HAP-1 (cell line): ENCODE measurements around the gene HSP90AB1.

Source experiments
- DNase-seq, 2 experiments: peaks; one replicate each; pipeline ENCODE4 v3.0.0-alpha.2; 2016 to 2020; ENCODE audit warnings: low spot score in 2 of 2
- H3K27me3 ChIP-seq: fragments of 250-450 bp; sonication (Bioruptor Pico); 2 replicates; pipeline ENCODE4 v1.5.1; 2020; ENCODE audit warnings: low read depth, mild to moderate bottlenecking, moderate library complexity
- H3K36me3 ChIP-seq: fragments of 250-450 bp; sonication (Bioruptor Pico); replicated peaks from 2 replicates; pipeline ENCODE4 v1.5.1; 2020; ENCODE audit warnings: mild to moderate bottlenecking
- H3K4me1 ChIP-seq: fragments of 250-450 bp; sonication (Bioruptor Pico); 2 replicates; pipeline ENCODE4 v1.5.1; 2020; ENCODE audit warnings: mild to moderate bottlenecking
- H3K4me3 ChIP-seq: fragments of 250-450 bp; sonication (Bioruptor Pico); 2 replicates; pipeline ENCODE4 v1.5.1; 2020; ENCODE audit warnings: mild to moderate bottlenecking, moderate library complexity
- H3K9me3 ChIP-seq: fragments of 250-450 bp; sonication (Bioruptor Pico); 2 replicates; pipeline ENCODE4 v1.5.1; 2020; ENCODE audit warnings: mild to moderate bottlenecking, moderate library complexity
- in situ Hi-C: fragments of 300-500 bp; cut with MboI; formaldehyde crosslinking; loops from 3 replicates; pipeline ENCODE4 v1.14.3; 2020; ENCODE audit warnings: low sequenced_read_pairs, inconsistent platforms, mixed read lengths

Gene HSP90AB1

DNA sequence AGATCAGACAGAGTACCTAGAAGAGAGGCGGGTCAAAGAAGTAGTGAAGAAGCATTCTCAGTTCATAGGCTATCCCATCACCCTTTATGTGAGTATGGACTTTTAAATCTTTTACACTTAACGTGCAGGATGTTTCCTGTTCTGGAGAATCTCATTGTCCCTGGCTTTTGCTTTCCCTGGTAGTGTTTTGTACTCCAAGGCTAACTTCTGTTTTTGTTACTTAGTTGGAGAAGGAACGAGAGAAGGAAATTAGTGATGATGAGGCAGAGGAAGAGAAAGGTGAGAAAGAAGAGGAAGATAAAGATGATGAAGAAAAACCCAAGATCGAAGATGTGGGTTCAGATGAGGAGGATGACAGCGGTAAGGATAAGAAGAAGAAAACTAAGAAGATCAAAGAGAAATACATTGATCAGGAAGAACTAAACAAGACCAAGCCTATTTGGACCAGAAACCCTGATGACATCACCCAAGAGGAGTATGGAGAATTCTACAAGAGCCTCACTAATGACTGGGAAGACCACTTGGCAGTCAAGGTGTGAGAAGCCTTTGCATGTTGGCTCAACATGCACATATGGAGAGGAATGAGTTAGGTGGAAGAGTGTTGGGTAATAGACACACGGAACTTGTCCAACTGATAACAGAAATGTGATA is 3.3 kb downstream of the HSP90AB1 start:
- peaks cover 18% of the 10 kb centered on the region for H3K4me1 ChIP-seq
- H3K4me3 ChIP-seq: no peak overlapping the region; the same call in 1 of the 2 replicates

GRCh38 chr6:44250718-44251123 is 3.8 kb downstream of the HSP90AB1 start:
- Histone ChIP-seq H3K27me3 (no peaks in the 10 kb centered on the region), H3K4me1 (peaks cover 16% of the 10 kb centered on the region), H3K36me3 (peaks cover 88% of the 10 kb centered on the region), H3K4me3 (no peak overlapping the region), H3K9me3 (no peaks in the 10 kb centered on the region)
- no peak for DNase-seq
- in situ Hi-C loops: no loop called here

More for the DNA sequence above, 3.3 kb downstream of the HSP90AB1 start:
- peaks cover 82% of the 10 kb centered on the region for H3K36me3 ChIP-seq
- H3K9me3 ChIP-seq: no peaks in the 10 kb centered on the region
- no peaks in the 10 kb centered on the region for H3K27me3 ChIP-seq
- no peak for DNase-seq
- in situ Hi-C loops: no loop called here

DNA sequence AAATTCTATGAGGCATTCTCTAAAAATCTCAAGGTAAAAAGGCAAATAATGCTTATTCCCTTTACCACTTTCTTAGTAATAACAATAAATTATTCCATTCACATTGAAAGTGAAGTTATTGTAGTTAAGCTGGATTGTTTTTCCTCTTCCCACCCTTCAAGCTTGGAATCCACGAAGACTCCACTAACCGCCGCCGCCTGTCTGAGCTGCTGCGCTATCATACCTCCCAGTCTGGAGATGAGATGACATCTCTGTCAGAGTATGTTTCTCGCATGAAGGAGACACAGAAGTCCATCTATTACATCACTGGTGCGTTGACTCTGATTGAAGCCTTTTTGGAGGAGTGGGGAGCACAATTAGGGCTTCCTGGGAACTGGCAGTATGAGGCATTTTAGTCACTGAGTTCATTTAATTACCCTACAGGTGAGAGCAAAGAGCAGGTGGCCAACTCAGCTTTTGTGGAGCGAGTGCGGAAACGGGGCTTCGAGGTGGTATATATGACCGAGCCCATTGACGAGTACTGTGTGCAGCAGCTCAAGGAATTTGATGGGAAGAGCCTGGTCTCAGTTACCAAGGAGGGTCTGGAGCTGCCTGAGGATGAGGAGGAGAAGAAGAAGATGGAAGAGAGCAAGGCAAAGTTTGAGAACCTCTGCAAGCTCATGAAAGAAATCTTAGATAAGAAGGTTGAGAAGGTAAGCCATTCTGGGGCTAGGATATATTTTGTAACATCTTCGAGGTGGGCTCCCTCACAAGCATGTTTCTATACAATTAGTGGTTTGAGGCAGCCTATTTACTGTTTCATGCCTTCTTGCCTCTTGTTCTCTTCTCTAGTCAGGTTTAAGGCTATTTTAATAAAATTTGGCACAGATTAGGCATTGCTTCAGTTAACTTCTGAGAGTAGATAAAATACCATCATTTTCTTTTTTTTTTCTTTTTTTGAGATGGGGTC is 4.9 kb downstream of the HSP90AB1 start:
- Histone ChIP-seq H3K4me1 (peaks cover 19% of the 10 kb centered on the region), H3K36me3 (peaks cover 89% of the 10 kb centered on the region), H3K9me3 (no peaks in the 10 kb centered on the region), H3K27me3 (no peaks in the 10 kb centered on the region), H3K4me3 (no peak overlapping the region)
- no peak for DNase-seq
- in situ Hi-C loops: no loop called here

GRCh38 chr6:44253307-44254101 is 6.6 kb downstream of the HSP90AB1 start:
- H3K9me3 ChIP-seq: no peaks in the 10 kb centered on the region
- H3K4me3 ChIP-seq: no peak overlapping the region
- H3K27me3 ChIP-seq: no peaks in the 10 kb centered on the region
- in situ Hi-C loops: no loop called here
- H3K36me3 ChIP-seq: peaks cover 74% of the 10 kb centered on the region
- peaks cover 18% of the 10 kb centered on the region for H3K4me1 ChIP-seq
- peak in 1 of 2 experiments; percentile 86 for DNase-seq

DNA sequence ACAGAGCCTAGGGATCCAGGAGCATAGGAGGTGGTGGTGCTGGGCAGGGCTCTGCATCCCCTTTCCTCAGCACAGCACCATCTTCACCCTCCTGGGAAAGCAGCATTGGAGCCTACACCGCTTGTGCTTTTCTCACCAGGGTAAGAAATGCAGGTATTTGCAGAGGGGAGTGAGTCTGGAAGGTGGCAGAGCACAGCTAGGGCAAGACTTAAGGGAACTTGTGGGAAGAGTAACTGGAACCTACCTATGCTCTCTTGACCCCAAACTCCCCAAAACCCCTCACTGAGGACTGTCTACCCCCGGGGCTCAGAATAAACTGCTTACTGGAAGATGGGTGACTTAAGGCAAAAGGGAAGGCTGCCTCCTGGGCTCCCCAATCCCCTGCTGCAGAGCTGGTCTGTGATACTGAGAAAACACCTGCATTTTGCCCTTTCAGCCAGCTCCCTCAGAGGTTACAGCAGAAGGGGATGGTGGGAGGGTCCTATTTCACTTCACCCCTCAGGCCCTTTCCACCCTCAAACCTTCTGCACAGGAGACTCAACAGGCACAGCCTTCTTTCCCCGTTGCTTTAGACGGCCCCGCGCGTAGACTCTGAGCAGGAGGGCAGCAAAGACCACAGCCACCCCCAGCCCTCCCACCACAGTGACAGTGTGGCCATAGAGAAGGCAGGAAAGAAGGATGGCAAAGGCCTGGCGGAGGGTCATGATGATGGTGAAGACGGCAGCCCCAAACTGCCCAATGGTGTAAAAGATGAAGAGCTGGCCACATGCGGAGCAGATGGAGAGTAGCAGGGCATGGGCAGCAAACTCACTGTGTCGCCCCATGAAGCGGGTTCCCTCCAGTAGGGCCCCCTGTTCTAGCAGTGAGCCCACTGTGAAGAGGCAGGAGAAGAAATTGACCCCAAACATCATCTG is 7.5 kb downstream of the HSP90AB1 start:
- Histone ChIP-seq H3K4me1 (peaks cover 10% of the 10 kb centered on the region), H3K9me3 (no peaks in the 10 kb centered on the region), H3K36me3 (peaks cover 64% of the 10 kb centered on the region), H3K4me3 (no peak overlapping the region), H3K27me3 (no peaks in the 10 kb centered on the region)
- in situ Hi-C loops: no loop called here
- DNase-seq: peak in 1 of 2 experiments; percentile 37

DNA sequence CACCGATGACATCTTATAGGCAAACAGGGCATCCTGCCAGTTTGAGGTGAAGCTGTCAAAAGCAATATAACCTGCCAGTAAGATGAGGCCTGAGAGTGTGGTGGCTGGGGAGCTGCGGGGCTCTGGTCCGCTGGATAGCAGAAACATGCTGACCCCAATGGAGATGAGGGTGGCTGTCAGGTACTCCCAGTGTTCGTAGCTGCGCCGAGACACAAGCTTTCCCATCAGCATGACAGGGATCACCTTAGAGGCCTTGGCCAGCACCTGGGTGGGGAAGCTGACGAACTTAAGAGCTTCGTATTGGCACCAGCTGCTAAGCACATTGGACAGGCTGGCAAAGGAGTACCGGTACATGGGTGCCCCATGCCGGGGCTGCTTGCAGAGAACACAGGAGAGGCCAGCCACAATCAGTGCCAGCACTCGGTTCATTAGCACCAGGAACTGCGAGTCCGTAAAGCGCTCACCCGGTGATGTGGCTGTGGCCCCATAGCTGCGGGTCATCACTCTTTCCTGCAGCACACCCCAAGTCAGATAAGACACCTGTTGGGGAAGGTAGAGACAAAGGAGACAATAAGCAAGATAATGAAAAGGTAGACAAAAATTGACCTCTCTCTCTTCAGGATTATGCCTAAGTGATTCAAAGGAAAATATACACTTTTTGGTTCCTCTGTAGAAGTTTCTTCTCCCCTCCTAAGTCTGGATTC is 8.4 kb downstream of the HSP90AB1 start:
- Histone ChIP-seq H3K4me3 (no peak overlapping the region), H3K4me1 (peaks cover 9% of the 10 kb centered on the region), H3K27me3 (no peaks in the 10 kb centered on the region), H3K9me3 (no peaks in the 10 kb centered on the region), H3K36me3 (peaks cover 56% of the 10 kb centered on the region)
- in situ Hi-C loops: no loop called here
- DNase-seq: peak in 1 of 2 experiments; percentile 48

DNA sequence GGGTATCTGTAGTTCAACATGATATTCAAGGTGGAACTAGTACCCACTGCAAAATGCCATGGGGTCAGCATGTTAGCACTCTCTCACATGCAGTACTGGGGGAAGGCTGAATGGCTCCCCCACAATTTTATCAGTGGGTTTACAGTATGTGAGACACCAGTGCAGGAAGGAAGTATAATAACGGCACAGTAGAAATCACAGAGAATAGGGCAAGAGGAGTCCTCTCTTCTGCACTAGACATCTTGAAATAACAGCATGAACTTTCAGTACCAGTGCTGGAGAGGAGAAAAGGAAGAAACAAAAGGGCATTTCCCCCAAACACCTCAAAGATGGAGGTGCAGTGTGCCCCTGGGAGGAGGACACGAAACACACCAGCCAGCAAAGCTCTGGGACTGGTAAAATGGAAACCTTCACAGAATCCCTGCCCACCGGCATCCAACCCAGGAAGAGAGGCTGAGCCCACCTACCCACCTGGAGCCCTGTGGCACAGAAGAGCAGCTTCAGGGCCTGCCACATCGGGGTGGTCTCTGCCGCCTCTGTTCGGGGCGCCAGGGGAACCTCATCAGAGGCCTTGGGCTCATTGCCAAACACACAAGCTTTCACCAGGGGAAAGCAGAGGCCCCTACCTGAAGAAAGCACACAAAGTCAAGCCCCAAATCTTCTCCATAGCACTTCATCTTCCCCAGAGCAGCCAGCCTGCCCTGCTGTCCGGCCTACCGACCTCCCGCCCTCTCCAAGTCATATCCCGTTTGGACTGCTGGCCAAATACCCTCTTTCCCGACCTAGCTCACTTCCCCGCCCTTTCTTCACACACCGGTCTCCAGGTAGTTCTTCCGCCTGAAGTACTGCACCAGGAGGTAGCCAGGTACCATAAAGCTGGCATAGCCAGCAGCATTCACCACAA is 9.2 kb downstream of the HSP90AB1 start:
- Histone ChIP-seq H3K9me3 (no peaks in the 10 kb centered on the region), H3K36me3 (peaks cover 48% of the 10 kb centered on the region), H3K4me1 (peaks cover 9% of the 10 kb centered on the region), H3K4me3 (peak overlapping the region; percentile 59), H3K27me3 (no peaks in the 10 kb centered on the region)
- in situ Hi-C loops: no loop called here
- DNase-seq: peak in 1 of 2 experiments; percentile 24

DNA sequence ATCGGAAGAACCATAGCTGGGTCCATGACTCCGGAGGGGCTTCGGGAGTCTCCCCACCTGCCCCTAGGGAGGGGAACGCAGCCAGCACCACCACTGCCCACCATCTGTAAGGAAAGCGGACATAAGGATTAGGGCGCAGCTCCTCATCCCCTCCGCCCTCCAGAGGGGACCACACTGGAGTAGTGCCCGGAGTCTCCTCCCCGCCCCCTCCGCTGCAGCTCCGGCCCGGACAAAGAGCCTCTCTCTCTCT is 9.8 kb downstream of the HSP90AB1 start:
- Histone ChIP-seq H3K36me3 (peaks cover 42% of the 10 kb centered on the region), H3K4me1 (peaks cover 9% of the 10 kb centered on the region)

DNA sequence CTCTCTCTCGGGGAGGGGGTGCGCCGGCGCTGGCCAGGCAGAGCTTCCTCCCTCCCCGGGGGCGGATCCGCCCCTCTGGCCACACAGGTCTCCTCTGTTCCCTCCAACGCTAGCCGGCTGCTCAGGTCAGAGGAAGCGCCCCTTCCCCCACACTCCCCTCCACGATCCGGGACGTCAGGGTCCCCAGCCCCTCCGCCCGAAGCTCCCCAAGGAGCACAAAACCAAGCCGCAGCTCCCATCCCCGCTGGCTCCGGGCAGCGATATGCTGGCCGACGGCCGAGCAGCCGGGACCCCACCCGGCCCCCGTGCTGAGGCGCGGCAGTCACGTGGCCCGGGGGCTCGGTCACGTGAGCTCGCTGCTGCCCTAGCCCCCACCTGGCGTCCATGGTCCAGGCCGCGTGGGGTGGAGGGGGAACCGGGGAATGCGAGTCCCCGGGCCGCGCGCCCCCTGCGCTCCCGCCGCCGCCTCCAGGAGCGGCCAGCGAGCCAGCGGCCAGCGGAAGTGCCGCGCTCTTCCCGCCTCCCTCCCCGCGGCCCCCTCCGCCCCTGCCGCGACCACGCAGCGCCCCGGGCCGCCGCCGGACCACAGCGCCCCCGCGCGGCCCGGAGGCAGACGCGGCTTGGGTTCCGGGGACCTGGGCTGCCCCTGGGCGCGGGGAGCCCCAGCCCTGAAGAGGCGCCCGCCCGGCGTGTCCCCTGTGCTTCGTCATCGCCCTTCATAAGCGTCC is 10.3 kb downstream of the HSP90AB1 start, which contains the start of gene SLC35B2:
Gene SLC35B2 (minus strand): TSS at position 504 of the 728 bp plus-strand sequence. CDS start 118 bp downstream, at position 386.
- in situ Hi-C loops: no loop called here
- Histone ChIP-seq H3K36me3 (peaks cover 37% of the 10 kb centered on the region), H3K4me3 (peak within 1 kb of the TSS; percentile 59), H3K27me3 (no peaks in the 10 kb centered on the region), H3K4me1 (peaks cover 9% of the 10 kb centered on the region), H3K9me3 (no peaks in the 10 kb centered on the region)
- peak; percentile 77 to 86 for DNase-seq

More for the DNA sequence above, 9.8 kb downstream of the HSP90AB1 start:
- H3K9me3 ChIP-seq: no peaks in the 10 kb centered on the region
- DNase-seq: no peak
- no peaks in the 10 kb centered on the region for H3K27me3 ChIP-seq
- in situ Hi-C loops: no loop called here
- peak overlapping the region; percentile 59 for H3K4me3 ChIP-seq

DNA sequence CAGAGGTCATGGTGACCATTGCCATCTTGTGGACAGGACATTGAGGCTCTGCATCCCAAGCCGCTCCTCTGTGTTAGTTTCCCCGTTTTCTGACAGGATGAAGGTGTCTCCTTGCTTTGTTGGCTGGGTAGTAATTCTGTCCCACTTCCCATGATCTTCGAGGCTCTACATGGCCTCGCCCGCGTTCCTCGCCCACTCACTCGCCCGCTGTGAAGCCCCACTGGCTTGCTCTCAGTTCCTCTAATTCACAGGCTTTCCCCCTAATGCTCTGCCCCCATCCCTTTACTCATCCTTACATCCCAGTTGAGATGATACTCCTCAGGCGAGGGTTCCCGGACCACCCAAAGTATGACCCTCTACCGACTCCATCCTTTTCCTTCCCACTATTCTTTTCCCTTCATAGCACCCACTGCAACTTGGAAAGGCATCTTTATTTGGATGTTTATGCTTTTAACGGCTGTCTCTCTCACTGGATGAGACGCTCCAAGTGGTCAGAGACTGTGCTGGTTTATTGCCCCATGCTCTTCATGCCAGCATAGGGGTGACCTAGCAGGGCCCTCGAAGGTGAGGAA is 10.9 kb downstream of the HSP90AB1 start:
- Histone ChIP-seq H3K4me1 (peaks cover 9% of the 10 kb centered on the region), H3K27me3 (no peaks in the 10 kb centered on the region), H3K36me3 (peaks cover 31% of the 10 kb centered on the region), H3K9me3 (no peaks in the 10 kb centered on the region), H3K4me3 (peak overlapping the region; percentile 59)
- in situ Hi-C loops: no loop called here
- DNase-seq: no peak

GRCh38 chr6:44258325-44258863 is 11.5 kb downstream of the HSP90AB1 start:
- Histone ChIP-seq H3K36me3 (peaks cover 25% of the 10 kb centered on the region), H3K9me3 (no peaks in the 10 kb centered on the region), H3K4me3 (no peak overlapping the region), H3K27me3 (no peaks in the 10 kb centered on the region), H3K4me1 (peaks cover 10% of the 10 kb centered on the region)
- no peak for DNase-seq
- in situ Hi-C loops: no loop called here
